Nephron (organoid): ENCODE data around the gene ASIC5.

Source experiments
- H3K27ac Mint-ChIP-seq, 3 experiments: 2 replicates each; pipeline ENCODE4 v1.8.0; 2020; ENCODE audit warnings: mixed read lengths in 3 of 3, mild to moderate bottlenecking in 2 of 3, moderate library complexity in 1 of 3
- H3K27me3 Mint-ChIP-seq: 2 replicates; pipeline ENCODE4 v1.8.0; 2021; ENCODE audit warnings: low read depth, mild to moderate bottlenecking, moderate library complexity, mixed read lengths
- H3K36me3 Mint-ChIP-seq: 2 replicates; pipeline ENCODE4 v1.8.0; 2020; ENCODE audit warnings: low read depth, mixed read lengths
- H3K4me1 Mint-ChIP-seq: 2 replicates; pipeline ENCODE4 v1.8.0; 2020; ENCODE audit warnings: mixed read lengths
- H3K4me3 Mint-ChIP-seq, 3 experiments: 2 replicates each; pipeline ENCODE4 v1.8.0; 2020; ENCODE audit warnings: mild to moderate bottlenecking in 3 of 3, mixed read lengths in 3 of 3, moderate library complexity in 2 of 3
- H3K9me3 Mint-ChIP-seq: 2 replicates; pipeline ENCODE4 v1.8.0; 2020; ENCODE audit warnings: mixed read lengths
- CTCF ChIP-seq, 3 experiments: fragments of 200-600 bp; sonication (generic); IDR thresholded peaks; one replicate each; pipeline ENCODE4 v1.5.0; 2021; ENCODE audit warnings: antibody characterized with exemption in 3 of 3; ENCODE audit not compliant: unreplicated experiment in 3 of 3

Gene ASIC5

GRCh38 chr4:155877971-155878370 is 11.9 kb upstream of the ASIC5 start:
- Mint-ChIP-seq H3K27me3 (no peaks in the 10 kb centered on the region), H3K4me1 (no peaks in the 10 kb centered on the region), H3K36me3 (no peaks in the 10 kb centered on the region), H3K9me3 (peaks cover 24% of the 10 kb centered on the region), H3K4me3 (no peak overlapping the region), H3K27ac (no peak overlapping the region)
- no peak for TF ChIP-seq CTCF (IDR thresholded peaks at IDR 0.05; ENCODE audit: unreplicated experiment in 3 of 3)

- Mint-ChIP-seq H3K27ac (no peak overlapping the region), H3K4me1 (no peaks in the 10 kb centered on the region), H3K27me3 (no peaks in the 10 kb centered on the region), H3K9me3 (peaks cover 20% of the 10 kb centered on the region), H3K36me3 (no peaks in the 10 kb centered on the region), H3K4me3 (no peak overlapping the region)
- no peak for TF ChIP-seq CTCF (IDR thresholded peaks at IDR 0.05; ENCODE audit: unreplicated experiment in 3 of 3)
These were observed 9.8 kb upstream of the ASIC5 start for GRCh38 chr4:155875878-155876277.

GRCh38 chr4:155855897-155856296 is 10.2 kb downstream of the ASIC5 start:
- TF ChIP-seq CTCF (IDR thresholded peaks at IDR 0.05; ENCODE audit: unreplicated experiment in 3 of 3) = no peak
- H3K4me1 Mint-ChIP-seq = no peaks in the 10 kb centered on the region
- H3K27ac Mint-ChIP-seq = no peak overlapping the region
- H3K4me3 Mint-ChIP-seq = no peak overlapping the region
- H3K27me3 Mint-ChIP-seq = no peaks in the 10 kb centered on the region
- H3K9me3 Mint-ChIP-seq = no peaks in the 10 kb centered on the region
- no peaks in the 10 kb centered on the region for H3K36me3 Mint-ChIP-seq

- no peak overlapping the region for H3K4me3 Mint-ChIP-seq
These were observed 11.4 kb downstream of the ASIC5 start for GRCh38 chr4:155854582-155855226.

GRCh38 chr4:155853189-155853588 is 12.9 kb downstream of the ASIC5 start:
- H3K27me3 Mint-ChIP-seq = no peaks in the 10 kb centered on the region
- no peak for TF ChIP-seq CTCF (IDR thresholded peaks at IDR 0.05; ENCODE audit: unreplicated experiment in 3 of 3)
- H3K36me3 Mint-ChIP-seq = peaks cover 3% of the 10 kb centered on the region
- no peak overlapping the region for H3K27ac Mint-ChIP-seq
- no peaks in the 10 kb centered on the region for H3K4me1 Mint-ChIP-seq
- no peak overlapping the region for H3K4me3 Mint-ChIP-seq
- peaks cover 12% of the 10 kb centered on the region for H3K9me3 Mint-ChIP-seq

More at GRCh38 chr4:155854582-155855226, 11.4 kb downstream of the ASIC5 start:
- Mint-ChIP-seq H3K27ac (no peak overlapping the region), H3K9me3 (peaks cover 10% of the 10 kb centered on the region), H3K36me3 (peaks cover under 1% of the 10 kb centered on the region), H3K4me1 (no peaks in the 10 kb centered on the region), H3K27me3 (no peaks in the 10 kb centered on the region)
- TF ChIP-seq CTCF (IDR thresholded peaks at IDR 0.05; ENCODE audit: unreplicated experiment in 3 of 3) = no peak

- Mint-ChIP-seq H3K4me1 (no peaks in the 10 kb centered on the region), H3K9me3 (peaks cover 17% of the 10 kb centered on the region), H3K4me3 (no peak overlapping the region), H3K36me3 (peaks cover 3% of the 10 kb centered on the region), H3K27me3 (no peaks in the 10 kb centered on the region), H3K27ac (no peak overlapping the region)
- TF ChIP-seq CTCF (IDR thresholded peaks at IDR 0.05; ENCODE audit: unreplicated experiment in 3 of 3) = no peak
These were observed 17.0 kb downstream of the ASIC5 start for GRCh38 chr4:155849042-155849441.
